ENCODE data around the gene SLC16A10.

- TF ChIP-seq CTCF (IDR thresholded peaks at IDR 0.05; ENCODE audit: low read length), result no peak
- TF ChIP-seq EZH2 (IDR thresholded peaks at IDR 0.05; ENCODE audit: borderline replicate concordance, low read length), result no peak
Observed at GRCh38 chr6:111072801-111073360, 14.4 kb upstream of the SLC16A10 start.
